ENCODE results near the gene LPGAT1. TPM values are rescaled to one million over a fixed set of nuclear protein-coding genes. Genes with fewer than 3 reads are reported as not detected.
"Not testable (repeated sequence)": the region's sequence is repeated elsewhere in the genome, so short reads cannot be mapped to it uniquely, and the experiment has no call there.

Gene LPGAT1
- total and polyA plus RNA-seq, 12 donors, result 5.9 to 36.6 (median 26.4) TPM

GRCh38 chr1:211697356-211697755, 133.2 kb downstream of the LPGAT1 start:
- 68 to 81% methylated on average over 1 of the region's 1 CpG for WGBS, 2 donors
- Histone ChIP-seq H3K27ac (no peak overlapping the region), H3K36me3 (no peaks in the 10 kb centered on the region), H3K9me3 (no peaks in the 10 kb centered on the region), H3K4me3 (no peak overlapping the region), H3K27me3 (peaks cover 0 to 8% (median 0%) of the 10 kb centered on the region in 7 donors), H3K4me1 (peaks cover 0 to 16% (median 4%) of the 10 kb centered on the region in 9 donors)
- TF ChIP-seq, protein P1, sequence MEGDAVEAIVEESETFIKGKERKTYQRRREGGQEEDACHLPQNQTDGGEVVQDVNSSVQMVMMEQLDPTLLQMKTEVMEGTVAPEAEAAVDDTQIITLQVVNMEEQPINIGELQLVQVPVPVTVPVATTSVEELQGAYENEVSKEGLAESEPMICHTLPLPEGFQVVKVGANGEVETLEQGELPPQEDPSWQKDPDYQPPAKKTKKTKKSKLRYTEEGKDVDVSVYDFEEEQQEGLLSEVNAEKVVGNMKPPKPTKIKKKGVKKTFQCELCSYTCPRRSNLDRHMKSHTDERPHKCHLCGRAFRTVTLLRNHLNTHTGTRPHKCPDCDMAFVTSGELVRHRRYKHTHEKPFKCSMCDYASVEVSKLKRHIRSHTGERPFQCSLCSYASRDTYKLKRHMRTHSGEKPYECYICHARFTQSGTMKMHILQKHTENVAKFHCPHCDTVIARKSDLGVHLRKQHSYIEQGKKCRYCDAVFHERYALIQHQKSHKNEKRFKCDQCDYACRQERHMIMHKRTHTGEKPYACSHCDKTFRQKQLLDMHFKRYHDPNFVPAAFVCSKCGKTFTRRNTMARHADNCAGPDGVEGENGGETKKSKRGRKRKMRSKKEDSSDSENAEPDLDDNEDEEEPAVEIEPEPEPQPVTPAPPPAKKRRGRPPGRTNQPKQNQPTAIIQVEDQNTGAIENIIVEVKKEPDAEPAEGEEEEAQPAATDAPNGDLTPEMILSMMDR (IDR thresholded peaks at IDR 0.05), result no peak
- DNase-seq, result no peak
- intact Hi-C loops (cut with DNase I), result loop anchor here in 8 of 10 donors (5.0 to 10.0 kb wide), 3 partner anchors 135 to 247 kb away; partner anchors contain the start of gene LPGAT1 (in 8 of the 8)
- ATAC-seq, result no peak

- intact Hi-C loops (cut with DNase I), result loop anchor here in 8 of 10 donors (5.0 to 10.0 kb wide), 3 partner anchors 137 to 250 kb away; partner anchors contain the start of gene LPGAT1 (in 8 of the 8)
- H3K4me1 ChIP-seq, result peaks cover 0 to 16% (median 4%) of the 10 kb centered on the region in 9 donors
- 65 to 70% methylated on average over 10 of the region's 10 CpGs for WGBS, 2 donors
- DNase-seq (no peak), ATAC-seq (no peak)
- H3K9me3 ChIP-seq, result no peaks in the 10 kb centered on the region
- peak overlapping the region in 1 of 10 donors; percentile 14 for H3K27ac ChIP-seq
- H3K4me3 ChIP-seq, result no peak overlapping the region
- peaks cover 0 to 8% (median 0%) of the 10 kb centered on the region in 7 donors for H3K27me3 ChIP-seq
- H3K36me3 ChIP-seq, result no peaks in the 10 kb centered on the region
- TF ChIP-seq, protein P1 (IDR thresholded peaks at IDR 0.05), result no peak
Measured at GRCh38 chr1:211695135-211695816, 135.3 kb downstream of the LPGAT1 start.

DNA sequence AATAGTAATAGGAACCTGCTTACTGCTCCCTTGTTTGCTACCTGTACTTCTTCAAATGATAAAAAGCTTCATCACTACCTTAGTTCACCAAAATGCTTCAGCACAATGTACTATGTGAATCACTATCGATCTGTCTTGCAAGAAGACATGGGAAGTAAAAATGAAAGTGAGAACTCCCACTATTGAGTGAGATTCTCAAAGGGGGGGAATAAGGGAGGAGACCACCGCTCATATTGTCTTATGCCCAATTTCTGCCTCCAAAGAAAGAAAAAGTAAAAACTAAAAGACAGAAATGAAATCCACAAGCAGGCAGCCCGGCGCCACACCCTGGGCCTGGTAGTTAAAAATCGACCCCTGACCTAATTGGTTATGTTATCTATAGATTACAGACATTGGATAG, 136.7 kb downstream of the LPGAT1 start:
- not testable (repeated sequence) for H3K27me3 ChIP-seq, H3K36me3 ChIP-seq, H3K27ac ChIP-seq, H3K9me3 ChIP-seq, H3K4me3 ChIP-seq, DNase-seq, ATAC-seq
- WGBS, 2 donors, result 85 to 95% methylated on average over 5 of the region's 5 CpGs
- H3K4me1 ChIP-seq, result peaks cover 0 to 15% (median 4%) of the 10 kb centered on the region in 9 donors
- intact Hi-C loops (cut with DNase I), result loop anchor here in 1 of 10 donors (10.0 kb wide), 1 partner anchor 251 kb away; no protein-coding TSS in a partner anchor

Other genes starting within 250 kb of the LPGAT1 start
- 1 to 10 TPM in 2 of 10 donors, under 1 TPM in 3, not detected in 5; 0.12 to 2.1 (median 0.23) TPM for gene NEK2, start 155.1 kb downstream of the LPGAT1 start, total RNA-seq
- gene NEK2, start 155.1 kb downstream of the LPGAT1 start, polyA plus RNA-seq, result under 1 TPM in 1 of 2 donors, not detected in 1; 0.04 TPM
- gene INTS7, start 204.8 kb upstream of the LPGAT1 start, total RNA-seq, result 10 to 100 TPM in 3 of 10 donors, 1 to 10 TPM in 7; 6.6 to 11.6 (median 9.0) TPM
- gene INTS7, start 204.8 kb upstream of the LPGAT1 start, polyA plus RNA-seq, result 1 to 10 TPM; 4.4 to 6.4 TPM
- gene DTL, start 205.0 kb upstream of the LPGAT1 start, total RNA-seq, result 1 to 10 TPM in 2 of 10 donors, under 1 TPM in 8; 0.18 to 3.0 (median 0.58) TPM
- gene DTL, start 205.0 kb upstream of the LPGAT1 start, polyA plus RNA-seq, result under 1 TPM; 0.07 to 0.35 TPM